Glutamatergic neuron (in vitro differentiated cells): ENCODE results near the gene GLG1. TPM values are rescaled to one million over a fixed set of nuclear protein-coding genes. Genes with fewer than 3 reads are reported as not detected.

Experiments
- DNase-seq: peaks from one replicate; pipeline ENCODE4 v3.0.0; 2022
- H3K27ac Mint-ChIP-seq: one replicate; pipeline ENCODE4 v1.8.0; 2020; ENCODE audit warnings: mild to moderate bottlenecking, mixed read lengths, inconsistent platforms; ENCODE audit not compliant: unreplicated experiment
- H3K27me3 Mint-ChIP-seq: one replicate; pipeline ENCODE4 v1.8.0; 2020; ENCODE audit warnings: mild to moderate bottlenecking, moderate library complexity, mixed read lengths, inconsistent platforms; ENCODE audit not compliant: unreplicated experiment
- H3K36me3 Mint-ChIP-seq: one replicate; pipeline ENCODE4 v1.8.0; 2020; ENCODE audit warnings: mild to moderate bottlenecking, mixed read lengths, inconsistent platforms; ENCODE audit not compliant: unreplicated experiment
- H3K4me1 Mint-ChIP-seq: one replicate; pipeline ENCODE4 v1.8.0; 2020; ENCODE audit warnings: mild to moderate bottlenecking, low read depth, mixed read lengths, inconsistent platforms; ENCODE audit not compliant: unreplicated experiment
- H3K4me3 Mint-ChIP-seq: one replicate; pipeline ENCODE4 v1.8.0; 2020; ENCODE audit warnings: mild to moderate bottlenecking, mixed read lengths, inconsistent platforms; ENCODE audit not compliant: unreplicated experiment
- H3K9me3 Mint-ChIP-seq: one replicate; pipeline ENCODE4 v1.8.0; 2020; ENCODE audit warnings: mild to moderate bottlenecking, moderate library complexity, mixed read lengths, inconsistent platforms; ENCODE audit not compliant: unreplicated experiment
- CTCF ChIP-seq: fragments of 200-600 bp; sonication (generic); IDR thresholded peaks from one replicate; pipeline ENCODE4 v1.5.0; 2021; ENCODE audit not compliant: partially characterized antibody, unreplicated experiment
- total RNA-seq: library from RNA; stranded (reverse); fragmentation: NEBNext Ultra II Directional; extraction: Animal tissue kit (Norgen Biotek cat#: 25700); gene quantifications from one replicate; pipeline ENCODE4 v1.2.1, GENCODE V29; 2021; ENCODE audit not compliant: unreplicated experiment

The GLG1 gene
- total RNA-seq, 1 donor from 2014 or later, result 143 TPM

GRCh38 chr16:74496054-74496453 is 110.9 kb downstream of the GLG1 start:
- TF ChIP-seq CTCF, result no peak
- Mint-ChIP-seq H3K4me1 (no peaks in the 10 kb centered on the region), H3K9me3 (no peaks in the 10 kb centered on the region), H3K27me3 (no peaks in the 10 kb centered on the region), H3K27ac (no peak overlapping the region), H3K36me3 (no peaks in the 10 kb centered on the region), H3K4me3 (no peak overlapping the region)
- DNase-seq, result no peak

- no peaks in the 10 kb centered on the region for H3K36me3 Mint-ChIP-seq
- no peaks in the 10 kb centered on the region for H3K27me3 Mint-ChIP-seq
Observed at GRCh38 chr16:74492976-74493375, 113.9 kb downstream of the GLG1 start.

GRCh38 chr16:74487634-74488495 is 119.0 kb downstream of the GLG1 start:
- DNase-seq, result no peak
- Mint-ChIP-seq H3K4me3 (no peak overlapping the region), H3K36me3 (no peaks in the 10 kb centered on the region), H3K9me3 (no peaks in the 10 kb centered on the region), H3K4me1 (no peaks in the 10 kb centered on the region), H3K27ac (no peak overlapping the region), H3K27me3 (no peaks in the 10 kb centered on the region)
- no peak for TF ChIP-seq CTCF

More at GRCh38 chr16:74492976-74493375, 113.9 kb downstream of the GLG1 start:
- Mint-ChIP-seq H3K27ac (no peak overlapping the region), H3K4me3 (no peak overlapping the region), H3K9me3 (no peaks in the 10 kb centered on the region), H3K4me1 (no peaks in the 10 kb centered on the region)
- no peak for TF ChIP-seq CTCF
- DNase-seq, result no peak

GRCh38 chr16:74485916-74486315 is 121.0 kb downstream of the GLG1 start:
- no peak overlapping the region for H3K4me3 Mint-ChIP-seq
- TF ChIP-seq CTCF, result no peak
- no peak overlapping the region for H3K27ac Mint-ChIP-seq
- no peaks in the 10 kb centered on the region for H3K9me3 Mint-ChIP-seq
- H3K36me3 Mint-ChIP-seq, result no peaks in the 10 kb centered on the region
- no peak for DNase-seq
- no peaks in the 10 kb centered on the region for H3K4me1 Mint-ChIP-seq
- no peaks in the 10 kb centered on the region for H3K27me3 Mint-ChIP-seq
